ENCODE results near the gene CCDC33. TPM values are rescaled to one million over a fixed set of nuclear protein-coding genes. Genes with fewer than 3 reads are reported as not detected.

Gene CCDC33
- total RNA-seq, 1 donor from 2014 or later = not detected

DNA sequence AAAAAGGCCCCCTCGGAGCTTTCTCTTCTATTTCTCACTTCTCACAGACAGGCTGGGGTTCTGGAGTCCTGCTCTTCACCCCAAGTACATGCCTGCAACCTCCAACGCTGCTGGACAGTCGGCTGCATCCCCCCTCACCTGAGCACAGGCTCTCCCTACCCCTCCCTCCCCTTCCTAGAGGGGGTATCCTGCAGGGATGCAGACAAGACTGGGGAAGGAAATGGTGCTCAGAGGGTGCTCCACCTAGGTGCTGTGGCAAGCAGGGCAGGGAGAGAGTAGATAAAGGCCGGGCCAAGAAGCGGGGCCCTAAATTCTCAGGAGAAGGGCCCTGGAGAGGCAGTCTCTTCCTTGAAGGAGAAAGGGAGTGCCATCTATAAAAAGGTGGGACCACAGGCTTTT, 26.6 kb upstream of the CCDC33 start:
- no peak for TF ChIP-seq CTCF (IDR thresholded peaks at IDR 0.05; ENCODE audit: insufficient read depth, low read length, severe bottlenecking)
- Histone ChIP-seq H3K27me3 (ENCODE audit: control insufficient read depth, insufficient read depth, low read length) (no peaks in the 10 kb centered on the region), H3K36me3 (ENCODE audit: control insufficient read depth, insufficient read depth, low read length) (no peaks in the 10 kb centered on the region), H3K4me3 (ENCODE audit: low read depth, low read length) (no peak overlapping the region)
- no peak for DNase-seq (ENCODE audit: low read depth)
- FAIRE-seq = no peak

- Histone ChIP-seq H3K36me3 (ENCODE audit: control insufficient read depth, insufficient read depth, low read length) (no peaks in the 10 kb centered on the region), H3K27me3 (ENCODE audit: control insufficient read depth, insufficient read depth, low read length) (no peaks in the 10 kb centered on the region), H3K4me3 (ENCODE audit: low read depth, low read length) (no peak overlapping the region)
- TF ChIP-seq CTCF (IDR thresholded peaks at IDR 0.05; ENCODE audit: insufficient read depth, low read length, severe bottlenecking) = no peak
- DNase-seq (ENCODE audit: low read depth) (peak; percentile 92), FAIRE-seq (no peak)
Observed at GRCh38 chr15:74209997-74210671, 26.0 kb upstream of the CCDC33 start.

DNA sequence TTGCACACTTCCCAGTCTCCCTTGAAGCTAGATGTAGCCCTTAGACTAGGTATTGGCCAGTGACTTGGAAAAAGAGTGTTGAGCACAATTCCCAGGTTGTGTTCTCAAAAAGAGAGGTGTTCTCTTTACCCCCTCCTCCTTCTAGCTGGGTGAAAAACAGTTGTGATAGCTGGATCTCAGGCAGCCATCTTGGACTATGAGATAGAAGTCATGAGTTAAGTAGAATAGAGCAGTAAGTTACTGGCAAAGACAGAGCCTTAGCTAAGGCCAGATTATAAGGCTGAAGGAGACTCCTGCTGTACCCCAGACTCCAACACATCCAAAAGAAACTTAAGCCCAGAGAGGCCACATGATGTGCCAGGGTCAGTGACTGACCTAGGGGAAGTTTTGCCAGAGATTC, 25.4 kb upstream of the CCDC33 start:
- no peak for TF ChIP-seq CTCF (IDR thresholded peaks at IDR 0.05; ENCODE audit: insufficient read depth, low read length, severe bottlenecking)
- DNase-seq (ENCODE audit: low read depth) = no peak
- H3K27me3 ChIP-seq (ENCODE audit: control insufficient read depth, insufficient read depth, low read length) = no peaks in the 10 kb centered on the region
- H3K4me3 ChIP-seq (ENCODE audit: low read depth, low read length) = no peak overlapping the region
- FAIRE-seq = no peak
- no peaks in the 10 kb centered on the region for H3K36me3 ChIP-seq (ENCODE audit: control insufficient read depth, insufficient read depth, low read length)

- Histone ChIP-seq H3K27me3 (ENCODE audit: control insufficient read depth, insufficient read depth, low read length) (no peaks in the 10 kb centered on the region), H3K4me3 (ENCODE audit: low read depth, low read length) (no peak overlapping the region), H3K36me3 (ENCODE audit: control insufficient read depth, insufficient read depth, low read length) (no peaks in the 10 kb centered on the region)
- TF ChIP-seq CTCF (IDR thresholded peaks at IDR 0.05; ENCODE audit: insufficient read depth, low read length, severe bottlenecking) = no peak
- no peak for DNase-seq (ENCODE audit: low read depth)
- no peak for FAIRE-seq
Observed at GRCh38 chr15:74211656-74212055, 24.5 kb upstream of the CCDC33 start.

GRCh38 chr15:74212494-74212893, 23.6 kb upstream of the CCDC33 start:
- Histone ChIP-seq H3K4me3 (ENCODE audit: low read depth, low read length) (no peak overlapping the region), H3K27me3 (ENCODE audit: control insufficient read depth, insufficient read depth, low read length) (no peaks in the 10 kb centered on the region), H3K36me3 (ENCODE audit: control insufficient read depth, insufficient read depth, low read length) (no peaks in the 10 kb centered on the region)
- no peak for DNase-seq (ENCODE audit: low read depth)
- no peak for FAIRE-seq
- no peak for TF ChIP-seq CTCF (IDR thresholded peaks at IDR 0.05; ENCODE audit: insufficient read depth, low read length, severe bottlenecking)

- Histone ChIP-seq H3K27me3 (ENCODE audit: control insufficient read depth, insufficient read depth, low read length) (no peaks in the 10 kb centered on the region), H3K36me3 (ENCODE audit: control insufficient read depth, insufficient read depth, low read length) (no peaks in the 10 kb centered on the region), H3K4me3 (ENCODE audit: low read depth, low read length) (no peak overlapping the region)
- no peak for FAIRE-seq
- no peak for DNase-seq (ENCODE audit: low read depth)
- no peak for TF ChIP-seq CTCF (IDR thresholded peaks at IDR 0.05; ENCODE audit: insufficient read depth, low read length, severe bottlenecking)
Observed at GRCh38 chr15:74213858-74214284, 22.3 kb upstream of the CCDC33 start.

All from bronchial epithelial cell (primary cell).